H1 (cell line): ENCODE results near the gene SGCE. TPM values are rescaled to one million over a fixed set of nuclear protein-coding genes. Genes with fewer than 3 reads are reported as not detected.
A peak's percentile ranks its signal among the peaks of the same experiment; 100 is the strongest.

Source experiments
- CTCF ChIA-PET: fragments of 300-600 bp; sonication (Branson Sonifier 250); formaldehyde crosslinking; loops from one replicate; lab custom pipeline; 2021; ENCODE audit not compliant: partially characterized antibody; lab: Charles Lee
- POLR2A ChIA-PET: fragments of 300-600 bp; sonication (Branson Sonifier 250); formaldehyde crosslinking; loops from one replicate; lab custom pipeline; 2021; ENCODE audit warnings: inconsistent platforms; ENCODE audit not compliant: partially characterized antibody; lab: Charles Lee
- DNase-seq, 2 experiments: peaks; one replicate each; pipeline versions ENCODE4 v3.0.0 to v3.0.0-alpha.2; 2010 to 2022; ENCODE audit warnings: low spot score in 2 of 2, low read depth in 1 of 2, mixed read lengths in 1 of 2
- FAIRE-seq: peaks from 2 replicates; lab custom pipeline; 2011; peaks lifted over from hg19 to GRCh38; lab: Jason Lieb, UNC
- H2AFZ ChIP-seq: 2 replicates; pipeline ENCODE4 v1.8.1; 2012; ENCODE audit warnings: low read length, inconsistent platforms
- H2AK5ac ChIP-seq: 2 replicates; pipeline ENCODE4 v1.6.1; 2013; ENCODE audit warnings: low read depth, low read length
- H2BK120ac ChIP-seq: replicated peaks from 2 replicates; pipeline ENCODE3; 2013; ENCODE audit warnings: low read depth, low read length, inconsistent platforms
- H2BK12ac ChIP-seq: 2 replicates; pipeline ENCODE4 v1.6.1; 2013; ENCODE audit warnings: low read depth, low read length
- H2BK15ac ChIP-seq: 2 replicates; pipeline ENCODE4 v1.6.1; 2013; ENCODE audit warnings: low read length
- H2BK20ac ChIP-seq: 2 replicates; pipeline ENCODE4 v1.6.1; 2013; ENCODE audit warnings: low read length
- H2BK5ac ChIP-seq: 2 replicates; pipeline ENCODE4 v1.6.1; 2013; ENCODE audit warnings: low read depth, low read length
- H3K14ac ChIP-seq: 2 replicates; pipeline ENCODE4 v1.6.1; 2013; ENCODE audit warnings: inconsistent platforms; ENCODE audit not compliant: insufficient read length
- H3K18ac ChIP-seq: 2 replicates; pipeline ENCODE4 v1.6.1; 2013; ENCODE audit warnings: low read length; ENCODE audit errors: extremely low read depth
- H3K23ac ChIP-seq: 2 replicates; pipeline ENCODE4 v1.6.1; 2013; ENCODE audit warnings: inconsistent platforms; ENCODE audit not compliant: insufficient read length
- H3K23me2 ChIP-seq: 2 replicates; pipeline ENCODE4 v1.6.1; 2013; ENCODE audit warnings: low read depth, low read length
- H3K27ac ChIP-seq: 2 replicates; pipeline ENCODE4 v1.6.1; 2011; ENCODE audit warnings: low read depth, low read length, inconsistent platforms
- H3K27me3 ChIP-seq, 4 experiments: replicated peaks in 1 of 4; 1 replicate in 1 of 4; 2 replicates in 3 of 4; pipeline versions ENCODE4 v1.6.1 to v1.8.1; 2011 to 2013; ENCODE audit warnings: low read length in 3 of 4, mild to moderate bottlenecking in 3 of 4, inconsistent platforms in 2 of 4, mixed read lengths in 2 of 4, moderate library complexity in 1 of 4; ENCODE audit not compliant: control insufficient read depth in 3 of 4, insufficient read depth in 3 of 4; ENCODE audit errors: extremely low read depth in 1 of 4
- H3K36me3 ChIP-seq, 4 experiments: 2 replicates each; pipeline versions ENCODE4 v1.6.1 to v1.8.1; 2011 to 2013; ENCODE audit warnings: mild to moderate bottlenecking in 4 of 4, low read length in 3 of 4, moderate library complexity in 2 of 4, control low read depth in 1 of 4, inconsistent platforms in 1 of 4; ENCODE audit not compliant: insufficient read depth in 4 of 4, control insufficient read depth in 2 of 4
- H3K4ac ChIP-seq: replicated peaks from 2 replicates; pipeline ENCODE3; 2013; ENCODE audit warnings: low read length, low read depth, mixed read lengths, inconsistent platforms; ENCODE audit not compliant: insufficient read length
- H3K4me1 ChIP-seq, 4 experiments: replicated peaks in 1 of 4; 1 replicate in 1 of 4; 2 replicates in 3 of 4; pipeline versions ENCODE4 v1.6.1 to v1.8.1; 2011 to 2013; ENCODE audit warnings: low read length in 3 of 4, inconsistent platforms in 2 of 4, mixed read lengths in 1 of 4; ENCODE audit not compliant: insufficient read depth in 4 of 4, control insufficient read depth in 3 of 4
- H3K4me2 ChIP-seq, 2 experiments: 2 replicates each; pipeline versions ENCODE4 v1.6.1 to v1.8.1; 2011 to 2013; ENCODE audit warnings: low read depth in 2 of 2, low read length in 2 of 2, control low read depth in 1 of 2, inconsistent platforms in 1 of 2, mild to moderate bottlenecking in 1 of 2; ENCODE audit not compliant: insufficient read depth in 1 of 2
- H3K4me3 ChIP-seq, 4 experiments: fragments of 200-600, 300-600 bp in 1 of 4; sonication (generic), shearing (Covaris generic), sonication (Bioruptor Twin) in 1 of 4; 2 replicates each; pipeline versions ENCODE4 v1.5.1 to v1.8.1; 2011 to 2016; ENCODE audit warnings: low read length in 4 of 4, low read depth in 3 of 4, control low read depth in 2 of 4, inconsistent platforms in 2 of 4, mild to moderate bottlenecking in 2 of 4, mixed read lengths in 1 of 4, moderate library complexity in 1 of 4; ENCODE audit not compliant: insufficient read depth in 2 of 4; ENCODE audit errors: extremely low read depth in 1 of 4
- H3K56ac ChIP-seq: replicated peaks from 2 replicates; pipeline ENCODE3; 2013; ENCODE audit warnings: low read depth, mild to moderate bottlenecking, mixed read lengths, low read length, inconsistent platforms; ENCODE audit not compliant: insufficient read length
- H3K79me1 ChIP-seq: 2 replicates; pipeline ENCODE4 v1.6.1; 2013; ENCODE audit warnings: low read depth, low read length, control low read depth
- H3K79me2 ChIP-seq, 2 experiments: 2 replicates each; pipeline versions ENCODE4 v1.6.1 to v1.8.1; 2012 to 2013; ENCODE audit warnings: low read length in 2 of 2, mild to moderate bottlenecking in 2 of 2, inconsistent platforms in 1 of 2; ENCODE audit not compliant: insufficient read depth in 2 of 2, control insufficient read depth in 1 of 2
- H3K9ac ChIP-seq, 4 experiments: replicated peaks in 1 of 4; 1 replicate in 1 of 4; 2 replicates in 3 of 4; pipeline versions ENCODE4 v1.6.1 to v1.8.1; 2011 to 2013; ENCODE audit warnings: low read depth in 3 of 4, low read length in 3 of 4, control low read depth in 2 of 4, mild to moderate bottlenecking in 2 of 4, moderate library complexity in 2 of 4, inconsistent platforms in 1 of 4; ENCODE audit errors: extremely low read depth in 1 of 4
- H3K9me3 ChIP-seq, 2 experiments: 2 replicates each; pipeline versions ENCODE4 v1.6.1 to v1.8.1; 2012 to 2013; ENCODE audit warnings: mild to moderate bottlenecking in 2 of 2, moderate library complexity in 2 of 2, control low read depth in 1 of 2, inconsistent platforms in 1 of 2, low read depth in 1 of 2, low read length in 1 of 2, mixed read lengths in 1 of 2; ENCODE audit not compliant: insufficient read depth in 2 of 2
- H4K20me1 ChIP-seq, 2 experiments: replicated peaks in 1 of 2; 2 replicates each; pipeline versions ENCODE3 to v1.8.1; 2011 to 2013; ENCODE audit warnings: inconsistent platforms in 2 of 2, low read length in 2 of 2, mild to moderate bottlenecking in 1 of 2; ENCODE audit not compliant: insufficient read depth in 2 of 2, control insufficient read depth in 1 of 2
- H4K5ac ChIP-seq: 2 replicates; pipeline ENCODE4 v1.6.1; 2013; ENCODE audit warnings: low read length, low read depth, mixed read lengths, inconsistent platforms; ENCODE audit not compliant: insufficient read length
- H4K8ac ChIP-seq: 2 replicates; pipeline ENCODE4 v1.8.0; 2013; ENCODE audit warnings: mild to moderate bottlenecking, moderate library complexity, low read length, inconsistent platforms; ENCODE audit not compliant: insufficient read depth; ENCODE audit errors: extremely low read depth
- H4K91ac ChIP-seq: replicated peaks from 2 replicates; pipeline ENCODE3; 2013; ENCODE audit warnings: low read length, mixed read lengths, inconsistent platforms; ENCODE audit not compliant: insufficient read length
- BCL11A ChIP-seq, 2 experiments: IDR thresholded peaks; one replicate each; pipeline ENCODE4 v1.6.1; 2011; ENCODE audit warnings: low read depth in 2 of 2, low read length in 2 of 2, mild to moderate bottlenecking in 2 of 2
- CREB1 ChIP-seq: IDR thresholded peaks from 2 replicates; pipeline ENCODE4 v1.6.1; 2012; ENCODE audit warnings: inconsistent platforms
- HDAC2 ChIP-seq, 2 experiments: fragments of 300-600 bp in 1 of 2; sonication (generic) in 1 of 2; IDR thresholded peaks; 2 replicates each; pipeline ENCODE4 v1.6.1; 2011 to 2012; ENCODE audit warnings: low read depth in 2 of 2, low read length in 2 of 2, mild to moderate bottlenecking in 2 of 2, moderate library complexity in 2 of 2, borderline replicate concordance in 1 of 2, inconsistent platforms in 1 of 2
- MAX ChIP-seq: IDR thresholded peaks from 2 replicates; pipeline ENCODE4 v1.6.1; 2012; ENCODE audit warnings: inconsistent platforms
- NRF1 ChIP-seq: IDR thresholded peaks from 2 replicates; pipeline ENCODE4 v1.6.1; 2011; ENCODE audit warnings: mild to moderate bottlenecking, low read depth, low read length, improper control_type of control experiment
- WGBS, 2 experiments: shearing (Covaris generic) in 1 of 2; methylation state at CpG; one replicate each; pipeline versions ENCODE4 v1.1.6 to v1.1.7; 2013 to 2015; ENCODE audit warnings: low lambda C conversion rate in 2 of 2, mixed read lengths in 2 of 2, inconsistent platforms in 1 of 2, low coverage in 1 of 2, missing lambda C conversion rate in 1 of 2; ENCODE audit not compliant: insufficient replicate concordance in 2 of 2, insufficient coverage in 1 of 2, insufficient read length in 1 of 2; ENCODE audit errors: extremely low coverage in 1 of 2, missing lambda C conversion rate in 1 of 2; 5-methylcytosine and 5-hydroxymethylcytosine counted together
- polyA plus RNA-seq, 7 experiments: library from polyadenylated mRNA; depleted of rRNA in 3 of 7; stranded (reverse) in 5 of 7; unstranded in 2 of 7; fragments of >200 nt in 5 of 7; fragments of 200-250 nt in 2 of 7; gene quantifications; 1 replicate in 5 of 7; 2 replicates in 1 of 7; 4 replicates in 1 of 7; pipeline versions ENCODE4 v1.2.1 to v1.2.3, GENCODE V29; 2011 to 2013; ENCODE audit warnings: missing spikeins in 2 of 7, mixed read lengths in 2 of 7
- total RNA-seq: library from RNA; stranded (reverse); fragmentation: NEBNext Ultra II Directional; extraction: Animal tissue kit (Norgen Biotek cat#: 25700); gene quantifications from 2 replicates; pipeline ENCODE4 v1.2.1, GENCODE V29; 2021

SGCE gene
- total and polyA plus RNA-seq, 2 of the 8 experiments (the other 6 are each of a cell fraction or from before 2014, with no cell fraction given) = 12.8 to 25.0 TPM

DNA sequence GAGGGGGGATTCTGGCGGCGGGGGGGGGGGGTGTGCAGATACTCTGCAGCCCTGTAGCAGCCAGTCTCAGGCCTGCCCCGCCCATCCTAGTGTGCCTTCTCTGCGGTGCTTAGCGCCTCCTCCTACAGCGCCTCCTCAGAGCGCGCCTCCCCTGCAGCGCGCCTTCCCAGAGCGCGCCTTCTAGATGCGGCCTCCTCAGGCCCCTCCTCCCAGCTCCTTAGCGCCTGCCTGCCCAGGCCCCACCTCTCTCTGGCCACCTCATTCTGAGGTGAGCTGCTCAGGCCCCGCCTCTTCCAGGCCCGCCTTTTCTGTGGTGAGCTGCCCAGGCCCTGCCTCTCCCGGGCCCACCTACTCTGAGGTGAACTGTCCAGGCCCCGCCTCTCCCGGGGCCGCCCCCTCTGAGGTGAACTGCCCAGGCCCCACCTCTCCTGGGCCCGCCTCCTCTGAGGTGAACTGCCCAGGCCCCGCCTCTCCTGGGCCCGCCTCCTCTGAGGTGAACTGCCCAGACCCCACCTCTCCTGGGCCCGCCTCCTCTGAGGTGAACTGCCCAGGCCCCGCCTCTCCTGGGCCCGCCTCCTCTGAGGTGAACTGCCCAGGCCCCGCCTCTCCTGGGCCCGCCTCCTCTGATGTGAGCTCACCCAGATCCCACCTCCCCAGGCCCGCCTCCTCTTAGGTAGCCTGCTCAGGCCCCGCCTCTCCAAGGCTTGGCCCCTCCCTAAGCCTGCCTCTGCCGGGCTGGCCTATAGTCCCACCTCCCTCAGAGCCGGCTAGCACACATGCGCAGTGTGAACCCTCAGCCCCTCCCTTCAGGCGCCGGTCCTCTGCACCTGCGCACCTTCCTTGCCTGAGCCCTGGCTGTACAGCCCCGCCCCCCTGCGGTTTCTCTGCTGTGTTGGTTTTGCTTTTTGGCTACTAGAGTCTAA, 2.1 kb upstream of the SGCE start:
- CTCF ChIA-PET = interaction anchor here (1.2 to 1.5 kb wide), 2 partner anchors 368 to 589 kb away, joined by 3 to 4 read pairs; no protein-coding TSS in a partner anchor
- Histone ChIP-seq H3K4me1 (peaks cover 0 to 2% (median under 1%) of the 10 kb centered on the region in 4 experiments; a peak in 3 of 7 replicates), H3K79me1 (no peaks in the 10 kb centered on the region), H3K9me3 (peaks cover 5 to 27% of the 10 kb centered on the region in 2 experiments; a peak in 3 of 4 replicates), H2AFZ (no peak overlapping the region), H3K27me3 (peaks cover 0 to 9% (median 1%) of the 10 kb centered on the region in 4 experiments; a peak in 2 of 7 replicates), H3K4me2 (peak overlapping the region; percentile 90 to 96; a peak in 2 of 4 replicates), H4K5ac (no peak overlapping the region), H3K18ac (no peak overlapping the region), H3K23me2 (peaks cover 19% of the 10 kb centered on the region), H3K56ac (no peak overlapping the region), H2AK5ac (no peak overlapping the region), H3K79me2 (peaks cover 0 to 37% of the 10 kb centered on the region in 2 experiments; a peak in 2 of 4 replicates), H3K36me3 (no peaks in the 10 kb centered on the region), H2BK20ac (no peak overlapping the region), H4K20me1 (peaks cover 0 to 3% of the 10 kb centered on the region in 2 experiments), H3K9ac (no peak overlapping the region), H4K8ac (no peak overlapping the region), H3K4me3 (peak overlapping the region in 2 of 4 experiments; percentile 38 to 76; a peak in 3 of 8 replicates), H3K23ac (no peak overlapping the region), H3K4ac (no peak overlapping the region), H4K91ac (no peak overlapping the region), H3K27ac (no peak overlapping the region), H3K14ac (no peak overlapping the region), H2BK15ac (no peak overlapping the region), H2BK120ac (no peak overlapping the region), H2BK5ac (no peak overlapping the region), H2BK12ac (no peak overlapping the region)
- DNase-seq (peak; percentile 88 to 95), FAIRE-seq (no peak)
- POLR2A ChIA-PET = interaction anchor here (0.7 to 2.8 kb wide), 3 partner anchors 10 to 253 kb away, joined by 3 to 8 read pairs (median 3); no protein-coding TSS in a partner anchor
- TF ChIP-seq BCL11A (IDR thresholded peaks at IDR 0.05; ENCODE audit: low read depth in 2 of 2, low read length in 2 of 2) (no peak), MAX (peak; percentile 41; the same call in 1 of the 2 replicates), HDAC2 (IDR thresholded peaks at IDR 0.05; ENCODE audit: borderline replicate concordance in 1 of 2, low read depth in 2 of 2, low read length in 2 of 2) (no peak), CREB1 (0 out of 2 replicates have a peak, but pooled peaks have one; percentile 23), NRF1 (peak; percentile 74)
- WGBS, 2 experiments = 55% methylated on average over 26 of the region's 38 CpGs; no CpG with 5 or more reads in 1 of the 2 experiments
